Measurements from ENCODE around the gene NOVA1. TPM values are rescaled to one million over a fixed set of nuclear protein-coding genes. Genes with fewer than 3 reads are reported as not detected.

Gene NOVA1
- polyA plus RNA-seq, 3 donors from 2014 or later = not detected

- Mint-ChIP-seq H3K36me3 (peaks cover 0 to 4% (median 0%) of the 10 kb centered on the region in 3 donors), H3K9me3 (peaks cover 6 to 31% (median 11%) of the 10 kb centered on the region in 6 donors), H3K27ac (no peak overlapping the region), H3K27me3 (ENCODE audit: low read depth in 3 of 3) (no peaks in the 10 kb centered on the region), H3K4me1 (no peaks in the 10 kb centered on the region), H3K4me3 (no peak overlapping the region)
- no peak for DNase-seq
These were observed 134.7 kb downstream of the NOVA1 start for GRCh38 chr14:26463136-26463535.

DNA sequence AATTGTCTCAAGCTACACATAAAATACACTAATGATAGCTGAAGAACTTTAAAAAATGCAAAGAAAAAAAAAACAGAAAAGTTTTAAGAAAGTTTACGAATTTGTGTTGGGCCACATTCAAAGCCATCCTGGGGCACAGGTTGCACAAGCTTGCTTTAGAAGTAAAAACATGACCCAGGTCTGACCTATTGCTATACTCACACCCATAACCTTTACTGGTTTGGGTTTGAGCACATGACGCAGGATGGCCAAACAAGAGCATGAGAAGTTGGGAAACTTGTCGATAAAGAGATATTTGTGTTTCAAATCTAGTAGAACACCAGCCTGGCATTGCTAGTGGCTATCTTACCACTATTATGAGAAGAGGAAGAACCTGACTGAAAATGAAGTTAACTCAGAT lies 143.7 kb downstream of the NOVA1 start:
- no peaks in the 10 kb centered on the region for H3K27me3 Mint-ChIP-seq (ENCODE audit: low read depth in 3 of 3)
- H3K4me3 Mint-ChIP-seq = no peak overlapping the region
- peaks cover 0 to 44% (median 14%) of the 10 kb centered on the region in 6 donors for H3K9me3 Mint-ChIP-seq
- peaks cover 0 to 5% (median 0%) of the 10 kb centered on the region in 3 donors for H3K36me3 Mint-ChIP-seq
- no peak overlapping the region for H3K27ac Mint-ChIP-seq
- H3K4me1 Mint-ChIP-seq = no peaks in the 10 kb centered on the region
- no peak for DNase-seq

GRCh38 chr14:26448181-26448855 lies 149.5 kb downstream of the NOVA1 start:
- Mint-ChIP-seq H3K27me3 (ENCODE audit: low read depth in 3 of 3) (peaks cover 0 to 2% (median 0%) of the 10 kb centered on the region in 3 donors), H3K9me3 (peaks cover 0 to 40% (median 18%) of the 10 kb centered on the region in 6 donors), H3K27ac (no peak overlapping the region), H3K4me1 (no peaks in the 10 kb centered on the region), H3K4me3 (no peak overlapping the region), H3K36me3 (no peaks in the 10 kb centered on the region)
- no peak for DNase-seq

DNA sequence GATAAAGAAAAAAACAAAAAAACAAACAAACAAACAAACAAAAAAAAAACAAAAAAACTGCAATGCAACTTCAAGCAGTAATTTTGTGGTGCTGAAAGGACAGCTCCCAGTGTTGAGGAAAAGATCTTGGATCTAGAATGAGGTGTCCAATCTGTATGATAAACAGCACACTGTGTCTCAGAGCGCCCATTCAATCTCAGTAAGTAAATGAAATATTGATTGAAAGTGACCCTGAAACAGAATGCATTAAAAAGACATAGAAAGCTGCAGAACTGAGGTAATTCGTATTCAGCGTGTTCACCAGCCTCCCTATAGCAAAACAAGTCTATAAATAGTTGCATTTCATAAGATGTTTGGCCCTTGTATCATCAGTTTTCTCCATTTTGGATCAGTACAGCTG lies 153.0 kb downstream of the NOVA1 start:
- peaks cover 5 to 52% (median 20%) of the 10 kb centered on the region in 6 donors for H3K9me3 Mint-ChIP-seq
- no peaks in the 10 kb centered on the region for H3K4me1 Mint-ChIP-seq
- peaks cover 0 to 3% (median 0%) of the 10 kb centered on the region in 3 donors for H3K36me3 Mint-ChIP-seq
- no peak overlapping the region for H3K27ac Mint-ChIP-seq
- H3K27me3 Mint-ChIP-seq (ENCODE audit: low read depth in 3 of 3) = peaks cover 0 to 2% (median 0%) of the 10 kb centered on the region in 3 donors
- DNase-seq = no peak
- no peak overlapping the region for H3K4me3 Mint-ChIP-seq

- Mint-ChIP-seq H3K36me3 (peaks cover 0 to 3% (median 0%) of the 10 kb centered on the region in 3 donors), H3K4me3 (no peak overlapping the region), H3K4me1 (no peaks in the 10 kb centered on the region), H3K9me3 (peaks cover 8 to 52% (median 20%) of the 10 kb centered on the region in 6 donors), H3K27me3 (ENCODE audit: low read depth in 3 of 3) (peaks cover 0 to 2% (median 0%) of the 10 kb centered on the region in 3 donors), H3K27ac (no peak overlapping the region)
- no peak for DNase-seq
These were observed 154.2 kb downstream of the NOVA1 start for GRCh38 chr14:26443654-26444053.

- Mint-ChIP-seq H3K9me3 (peaks cover 0 to 29% (median 14%) of the 10 kb centered on the region in 6 donors), H3K36me3 (no peaks in the 10 kb centered on the region), H3K4me1 (no peaks in the 10 kb centered on the region)
These were observed 168.6 kb downstream of the NOVA1 start for GRCh38 chr14:26429205-26429604.

GRCh38 chr14:26427097-26427496 lies 170.7 kb downstream of the NOVA1 start:
- H3K9me3 Mint-ChIP-seq = peaks cover 3 to 35% (median 17%) of the 10 kb centered on the region in 6 donors
- H3K27me3 Mint-ChIP-seq (ENCODE audit: low read depth in 3 of 3) = no peaks in the 10 kb centered on the region
- no peak overlapping the region for H3K27ac Mint-ChIP-seq
- H3K4me3 Mint-ChIP-seq = no peak overlapping the region
- H3K4me1 Mint-ChIP-seq = no peaks in the 10 kb centered on the region
- no peak for DNase-seq
- no peaks in the 10 kb centered on the region for H3K36me3 Mint-ChIP-seq

More at GRCh38 chr14:26429205-26429604, 168.6 kb downstream of the NOVA1 start:
- no peak for DNase-seq
- Mint-ChIP-seq H3K27ac (no peak overlapping the region), H3K4me3 (no peak overlapping the region), H3K27me3 (ENCODE audit: low read depth in 3 of 3) (no peaks in the 10 kb centered on the region)

GRCh38 chr14:26424537-26424936 lies 173.3 kb downstream of the NOVA1 start:
- no peak overlapping the region for H3K27ac Mint-ChIP-seq
- H3K4me1 Mint-ChIP-seq = no peaks in the 10 kb centered on the region
- no peak overlapping the region for H3K4me3 Mint-ChIP-seq
- H3K36me3 Mint-ChIP-seq = no peaks in the 10 kb centered on the region
- peaks cover 4 to 33% (median 17%) of the 10 kb centered on the region in 6 donors for H3K9me3 Mint-ChIP-seq
- no peak for DNase-seq
- peaks cover 0 to under 1% (median 0%) of the 10 kb centered on the region in 3 donors for H3K27me3 Mint-ChIP-seq (ENCODE audit: low read depth in 3 of 3)

DNA sequence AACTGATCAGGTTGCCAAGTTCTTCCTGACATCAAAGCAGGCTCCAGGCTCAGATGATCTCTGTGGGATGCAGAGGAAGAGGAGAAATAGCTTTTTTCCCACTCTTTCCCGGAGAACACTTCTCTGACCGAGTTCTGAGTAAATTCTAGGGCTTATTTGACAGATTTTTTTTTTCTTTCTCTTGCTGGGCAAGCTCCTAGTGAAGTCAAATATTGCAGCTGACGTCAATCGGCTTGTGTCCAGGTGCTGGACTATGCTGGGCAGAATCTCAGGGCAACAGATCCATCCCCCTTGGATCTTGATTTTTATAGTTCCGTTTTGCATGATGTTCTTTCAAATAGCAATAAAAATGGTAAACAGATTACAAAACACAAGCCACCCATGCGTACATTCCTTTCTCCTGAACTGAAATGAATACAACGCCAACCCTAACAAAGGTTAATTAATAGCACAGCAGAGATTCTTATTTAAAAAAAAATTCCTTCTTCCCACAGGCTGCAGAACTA lies 182.2 kb downstream of the NOVA1 start:
- H3K4me3 Mint-ChIP-seq = no peak overlapping the region
- peaks cover 0 to 2% (median 1%) of the 10 kb centered on the region in 3 donors for H3K27me3 Mint-ChIP-seq (ENCODE audit: low read depth in 3 of 3)
- no peaks in the 10 kb centered on the region for H3K4me1 Mint-ChIP-seq
- no peak overlapping the region for H3K27ac Mint-ChIP-seq
- no peak for DNase-seq
- H3K9me3 Mint-ChIP-seq = peaks cover 8 to 47% (median 25%) of the 10 kb centered on the region in 6 donors
- H3K36me3 Mint-ChIP-seq = no peaks in the 10 kb centered on the region

GRCh38 chr14:26414926-26415325 lies 182.9 kb downstream of the NOVA1 start:
- Mint-ChIP-seq H3K27ac (no peak overlapping the region), H3K4me3 (no peak overlapping the region), H3K4me1 (no peaks in the 10 kb centered on the region), H3K9me3 (peaks cover 8 to 42% (median 21%) of the 10 kb centered on the region in 6 donors), H3K36me3 (no peaks in the 10 kb centered on the region), H3K27me3 (ENCODE audit: low read depth in 3 of 3) (peaks cover 0 to 2% (median 1%) of the 10 kb centered on the region in 3 donors)
- no peak for DNase-seq

DNA sequence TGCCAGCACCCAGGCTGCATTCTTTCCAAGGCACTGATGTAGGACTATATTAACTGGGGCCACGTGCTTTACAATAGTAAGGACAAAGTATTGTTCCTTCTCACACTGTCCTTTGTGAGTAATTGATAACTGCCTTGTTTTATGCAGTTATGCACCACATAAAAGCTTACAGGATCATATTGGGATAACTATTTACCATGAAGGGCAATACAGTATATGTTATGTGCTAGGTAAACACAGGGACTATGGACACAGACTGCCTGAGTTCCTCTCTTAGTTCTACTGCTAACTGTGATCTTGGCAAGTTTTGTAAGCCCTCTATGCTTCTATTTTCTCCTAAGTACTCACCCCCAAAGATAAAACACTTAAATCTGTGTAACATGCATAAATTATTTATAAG lies 183.7 kb downstream of the NOVA1 start:
- Mint-ChIP-seq H3K27me3 (ENCODE audit: low read depth in 3 of 3) (peaks cover 0 to 2% (median 0%) of the 10 kb centered on the region in 3 donors), H3K27ac (no peak overlapping the region), H3K4me3 (no peak overlapping the region), H3K4me1 (no peaks in the 10 kb centered on the region), H3K36me3 (no peaks in the 10 kb centered on the region), H3K9me3 (peaks cover 8 to 42% (median 18%) of the 10 kb centered on the region in 6 donors)
- DNase-seq = no peak

DNA sequence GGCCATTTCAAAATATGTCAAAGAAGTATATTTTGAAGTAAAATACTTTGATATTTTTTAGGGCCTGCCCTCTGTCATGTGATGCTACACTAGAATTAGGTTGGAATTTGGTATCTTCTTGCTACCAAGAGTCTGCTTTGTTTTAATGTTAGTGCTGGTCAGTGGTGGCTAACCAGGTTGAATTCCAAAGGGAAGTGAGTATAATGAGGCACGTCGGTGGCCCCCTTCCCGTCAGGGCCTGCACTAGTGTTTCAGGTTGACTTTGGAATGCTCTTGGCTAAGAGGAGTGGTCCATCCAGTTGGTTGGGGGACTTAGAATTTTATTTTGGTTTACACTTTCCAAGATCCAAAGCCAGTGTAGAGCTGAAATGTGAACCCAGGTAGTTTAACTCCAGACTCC lies 185.4 kb downstream of the NOVA1 start:
- no peaks in the 10 kb centered on the region for H3K36me3 Mint-ChIP-seq
- H3K9me3 Mint-ChIP-seq = peaks cover 5 to 30% (median 15%) of the 10 kb centered on the region in 6 donors
- no peak for DNase-seq
- peaks cover 0 to 2% (median 0%) of the 10 kb centered on the region in 3 donors for H3K27me3 Mint-ChIP-seq (ENCODE audit: low read depth in 3 of 3)
- no peak overlapping the region for H3K4me3 Mint-ChIP-seq
- no peaks in the 10 kb centered on the region for H3K4me1 Mint-ChIP-seq
- H3K27ac Mint-ChIP-seq = no peak overlapping the region

DNA sequence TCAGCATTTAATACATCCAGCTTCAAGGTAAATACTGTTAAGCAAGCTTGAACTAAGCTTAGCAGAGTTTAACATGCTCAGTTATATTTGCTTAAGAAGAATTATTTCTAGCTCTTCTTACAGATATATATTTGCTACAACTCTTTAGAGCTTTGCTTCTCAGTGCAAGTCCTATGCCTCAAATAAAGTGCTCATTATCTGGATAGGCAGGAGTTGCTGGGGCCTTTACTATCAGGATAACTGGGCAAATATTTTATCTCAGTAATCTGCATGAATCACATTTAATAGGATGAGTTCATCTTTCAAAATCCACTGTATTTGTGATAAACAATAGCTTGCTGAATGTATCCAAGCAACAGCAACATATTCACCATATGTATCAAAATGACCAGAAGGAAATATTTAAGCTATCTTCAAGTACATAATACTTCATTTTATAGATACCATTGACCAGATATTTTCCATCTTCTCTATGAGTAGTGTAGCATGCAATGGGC lies 187.6 kb downstream of the NOVA1 start:
- no peak overlapping the region for H3K4me3 Mint-ChIP-seq
- no peaks in the 10 kb centered on the region for H3K4me1 Mint-ChIP-seq
- H3K27ac Mint-ChIP-seq = no peak overlapping the region
- H3K36me3 Mint-ChIP-seq = no peaks in the 10 kb centered on the region
- no peaks in the 10 kb centered on the region for H3K27me3 Mint-ChIP-seq (ENCODE audit: low read depth in 3 of 3)
- DNase-seq = no peak
- H3K9me3 Mint-ChIP-seq = peaks cover 5 to 17% (median 7%) of the 10 kb centered on the region in 6 donors

DNA sequence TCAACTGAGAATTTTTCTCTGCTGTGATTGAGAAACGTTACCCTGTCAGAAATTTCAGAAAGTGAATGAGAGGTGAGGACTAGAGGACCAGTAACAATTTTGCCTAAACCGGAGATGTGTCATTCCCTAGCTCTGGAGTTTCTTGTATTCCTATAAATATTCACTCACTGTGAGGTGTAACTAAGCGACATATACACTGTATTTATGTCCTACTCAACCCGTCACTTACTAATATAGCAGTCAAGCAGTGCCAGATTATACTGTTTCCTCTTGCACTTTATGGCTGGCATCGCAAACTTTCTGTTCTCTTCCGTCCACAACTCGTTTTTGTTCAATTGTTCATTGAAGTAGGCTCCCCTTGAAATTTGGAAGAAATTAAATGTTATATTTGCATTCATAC lies 192.9 kb downstream of the NOVA1 start:
- no peaks in the 10 kb centered on the region for H3K4me1 Mint-ChIP-seq
- no peak overlapping the region for H3K27ac Mint-ChIP-seq
- H3K9me3 Mint-ChIP-seq = peaks cover 1 to 36% (median 12%) of the 10 kb centered on the region in 6 donors
- peaks cover 0 to 1% (median 0%) of the 10 kb centered on the region in 3 donors for H3K27me3 Mint-ChIP-seq (ENCODE audit: low read depth in 3 of 3)
- DNase-seq = no peak
- no peak overlapping the region for H3K4me3 Mint-ChIP-seq
- no peaks in the 10 kb centered on the region for H3K36me3 Mint-ChIP-seq

Data from immature natural killer cell (primary cell).